Amniotic epithelial cell (primary cell): ENCODE results near the gene APOH.
"Not testable (repeated sequence)": the region's sequence is repeated elsewhere in the genome, so short reads cannot be mapped to it uniquely, and the experiment has no call there.

Experiments used
- DNase-seq: peaks from one replicate; pipeline ENCODE4 v3.0.0-alpha.2; 2010; ENCODE audit warnings: low read depth

Gene APOH, protein sequence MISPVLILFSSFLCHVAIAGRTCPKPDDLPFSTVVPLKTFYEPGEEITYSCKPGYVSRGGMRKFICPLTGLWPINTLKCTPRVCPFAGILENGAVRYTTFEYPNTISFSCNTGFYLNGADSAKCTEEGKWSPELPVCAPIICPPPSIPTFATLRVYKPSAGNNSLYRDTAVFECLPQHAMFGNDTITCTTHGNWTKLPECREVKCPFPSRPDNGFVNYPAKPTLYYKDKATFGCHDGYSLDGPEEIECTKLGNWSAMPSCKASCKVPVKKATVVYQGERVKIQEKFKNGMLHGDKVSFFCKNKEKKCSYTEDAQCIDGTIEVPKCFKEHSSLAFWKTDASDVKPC

DNA sequence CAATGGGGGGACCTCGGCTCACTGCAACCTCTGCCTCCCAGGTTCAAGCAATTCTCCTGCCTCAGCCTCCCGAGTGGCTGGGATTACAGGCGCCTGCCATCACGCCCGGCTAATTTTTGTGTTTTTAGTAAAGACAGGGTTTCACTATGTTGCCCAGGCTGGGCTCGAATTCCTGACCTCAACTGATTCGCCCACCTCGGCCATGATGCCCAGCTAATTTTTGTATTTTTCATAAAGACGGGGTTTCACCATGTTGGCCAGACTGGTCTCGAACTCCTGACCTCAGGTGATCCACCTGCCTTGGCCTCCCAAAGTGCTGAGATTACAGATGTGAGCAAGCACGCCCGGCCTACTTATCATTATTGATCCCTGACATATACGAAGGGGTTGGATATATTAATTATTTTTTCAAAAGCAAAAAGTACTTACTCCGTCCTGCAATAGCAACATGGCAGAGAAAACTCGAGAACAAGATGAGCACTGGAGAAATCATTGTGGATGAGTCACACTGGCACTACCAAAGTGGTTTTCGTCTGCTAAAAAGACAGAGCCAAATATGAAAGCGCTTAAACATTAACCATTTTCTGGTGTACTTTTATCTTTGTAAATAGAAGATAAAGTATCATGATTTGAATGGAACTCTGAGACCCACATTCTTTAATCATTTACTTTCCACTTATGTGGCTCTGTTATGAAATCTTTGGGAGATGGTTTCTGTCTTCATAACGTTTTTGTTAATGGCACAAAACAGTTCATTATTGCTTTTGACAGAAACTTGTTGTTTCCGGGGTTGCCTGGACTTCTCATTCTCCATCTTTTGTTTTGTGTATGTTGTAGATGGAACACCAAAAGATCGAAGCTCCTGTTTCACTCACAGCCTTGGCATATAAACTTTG lies at the start of gene APOH:
TSS of gene APOH (minus strand) at position 529 of the 896 bp plus-strand sequence. CDS start at position 493, 36 bp downstream.
- peak; percentile 24 for DNase-seq

DNA sequence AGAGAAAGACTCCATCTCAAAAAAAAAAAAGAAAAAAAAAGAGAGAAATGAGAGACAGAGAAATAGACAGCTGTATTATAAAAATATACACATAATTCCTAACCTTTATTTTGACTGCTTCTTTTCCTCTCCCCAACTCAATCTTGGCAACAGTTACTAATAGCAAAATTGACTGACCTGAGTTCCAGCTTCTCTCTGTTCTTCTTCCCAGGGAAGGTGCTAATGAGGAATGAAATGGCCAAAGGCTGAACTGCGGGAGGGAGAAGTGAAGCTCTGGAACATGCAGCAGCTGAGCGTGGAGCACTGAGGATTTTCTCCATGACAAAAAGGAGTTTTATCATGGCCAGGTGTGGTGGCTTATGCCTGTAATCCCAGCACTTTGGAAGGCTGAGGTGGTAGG lies 48.0 kb upstream of the APOH start:
- DNase-seq = no peak

DNA sequence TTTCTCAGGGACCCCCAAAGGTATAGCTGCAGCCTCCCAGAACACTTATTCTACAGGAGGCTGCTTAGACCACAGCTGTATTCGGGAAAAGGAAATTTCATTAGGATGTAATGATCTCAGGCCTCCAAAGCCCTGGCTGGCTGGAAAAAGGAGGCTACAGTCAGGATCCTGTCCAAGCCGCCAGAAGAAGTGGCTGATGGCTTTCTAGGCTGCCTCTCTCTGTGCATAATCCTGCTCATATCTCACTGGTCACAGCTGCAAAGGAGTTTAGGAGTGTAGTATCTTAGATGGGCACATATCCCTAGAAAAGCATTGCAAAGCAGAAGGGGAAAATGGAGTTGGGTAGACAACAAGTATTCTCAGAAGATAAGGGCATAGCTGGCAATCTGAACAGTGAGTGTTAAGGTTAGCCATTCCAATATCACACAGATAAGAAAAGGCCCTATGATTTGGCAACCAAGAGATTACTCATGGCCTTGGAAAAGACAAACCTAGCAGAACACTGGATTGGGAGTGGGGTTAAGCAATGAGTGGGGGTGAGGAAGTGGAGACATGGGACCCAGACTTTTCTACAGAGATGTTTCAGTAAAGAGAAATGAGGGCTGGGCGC lies 47.2 kb upstream of the APOH start:
- peak; percentile 94 for DNase-seq

DNA sequence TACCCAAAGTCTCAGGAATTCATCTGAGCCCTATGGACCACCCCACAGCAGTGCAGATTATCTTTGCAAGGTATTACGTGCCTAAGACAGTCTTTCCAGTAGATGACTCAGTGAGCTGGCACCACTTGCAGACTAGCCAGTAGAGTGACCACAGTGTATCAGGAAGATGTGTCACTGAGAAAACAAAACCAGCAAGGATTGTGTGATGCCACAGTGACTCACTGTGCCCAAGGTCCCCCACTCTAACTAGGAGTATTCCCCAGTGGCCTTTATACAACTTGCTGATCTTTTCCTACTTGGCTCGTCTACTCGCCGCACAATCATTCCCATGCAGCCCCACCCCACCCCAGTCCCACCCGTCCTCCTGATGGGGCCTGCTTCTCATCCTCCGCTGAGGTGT lies 46.4 kb upstream of the APOH start:
- DNase-seq = peak; percentile 88

DNA sequence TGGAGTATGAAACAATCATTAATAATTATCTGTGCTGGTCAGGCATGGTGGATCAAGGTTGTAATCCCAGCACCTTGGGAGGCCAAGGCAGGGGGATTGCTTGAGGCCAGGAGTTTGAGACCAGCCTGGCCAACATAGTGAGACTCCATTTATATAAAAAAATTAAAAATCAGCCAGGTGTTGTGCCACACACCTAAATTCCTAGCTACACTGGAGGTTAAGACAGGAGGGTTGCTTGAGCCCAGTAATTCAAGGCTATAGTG lies 44.3 kb upstream of the APOH start:
- no peak for DNase-seq

DNA sequence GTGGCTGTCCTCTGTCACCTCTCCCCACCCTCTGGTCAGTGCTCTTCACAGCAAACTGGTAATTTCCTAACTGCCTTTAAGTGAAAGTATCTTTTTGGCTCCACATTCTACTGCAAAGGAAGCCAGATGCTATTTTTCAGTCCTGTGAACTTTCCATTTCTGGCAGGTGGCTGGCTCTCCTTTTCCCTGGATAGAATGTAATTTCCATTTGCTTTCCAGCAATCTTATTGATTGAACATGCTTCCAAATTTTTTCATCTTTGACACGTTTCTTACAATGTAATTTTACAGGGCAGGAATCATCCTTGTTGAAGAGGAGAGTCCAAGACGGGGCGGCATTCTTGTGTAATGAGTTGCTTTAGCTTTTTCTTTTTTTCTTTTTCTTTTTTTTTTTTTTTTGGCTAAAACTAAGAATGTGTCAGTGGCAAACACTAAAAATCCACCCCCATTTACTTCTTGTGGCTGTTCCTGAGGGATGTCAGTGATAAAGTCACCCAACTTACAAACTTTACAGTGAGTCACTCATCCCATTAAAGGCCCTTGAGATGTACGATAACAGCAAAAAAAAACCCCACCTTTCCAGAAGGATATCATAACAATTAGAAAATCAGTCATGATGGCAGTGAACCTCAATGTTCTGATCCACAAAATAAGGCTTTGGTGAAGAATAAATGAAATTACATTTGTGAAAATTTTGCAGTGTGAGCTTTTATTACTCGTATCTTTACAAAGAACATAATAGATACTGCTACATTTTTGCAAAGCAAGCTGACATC lies 43.8 kb upstream of the APOH start:
- DNase-seq = peak; percentile 77

DNA sequence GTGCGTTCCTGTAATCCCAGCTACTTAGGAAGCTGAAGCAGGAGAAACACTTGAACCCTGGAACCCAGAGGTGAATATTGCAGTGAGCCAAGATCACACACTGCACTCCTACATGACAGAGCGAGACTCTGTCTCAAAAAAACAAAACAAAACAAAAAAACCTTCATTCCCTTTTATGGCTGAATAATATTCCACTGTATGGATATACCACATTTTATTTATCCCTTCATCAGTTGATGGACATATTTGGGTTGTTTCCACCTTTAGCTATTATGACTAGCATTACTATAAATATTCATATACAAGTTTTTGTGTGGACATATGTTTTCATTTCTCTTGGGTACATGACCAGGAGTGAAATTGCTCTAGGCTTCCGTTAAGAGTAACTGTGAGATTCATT lies 42.3 kb upstream of the APOH start:
- no peak for DNase-seq

DNA sequence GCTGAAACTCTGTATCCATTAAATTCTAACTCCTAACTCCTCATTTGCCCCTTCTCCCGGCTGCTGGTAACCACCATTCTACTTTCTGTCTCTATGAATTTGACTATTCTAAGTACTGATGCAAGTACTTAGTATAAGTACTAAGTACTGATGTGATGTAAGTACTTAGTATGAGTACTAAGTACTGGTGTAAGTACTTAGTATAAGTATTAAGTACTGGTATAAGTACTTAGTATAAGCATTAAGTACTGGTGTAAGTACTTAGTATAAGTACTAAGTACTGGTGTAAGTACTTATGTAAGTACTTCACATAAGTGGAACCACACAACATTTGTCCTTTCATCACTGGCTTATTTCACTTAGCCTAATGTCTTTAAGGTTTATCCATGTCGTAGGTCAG lies 40.9 kb upstream of the APOH start:
- peak; percentile 13 for DNase-seq

DNA sequence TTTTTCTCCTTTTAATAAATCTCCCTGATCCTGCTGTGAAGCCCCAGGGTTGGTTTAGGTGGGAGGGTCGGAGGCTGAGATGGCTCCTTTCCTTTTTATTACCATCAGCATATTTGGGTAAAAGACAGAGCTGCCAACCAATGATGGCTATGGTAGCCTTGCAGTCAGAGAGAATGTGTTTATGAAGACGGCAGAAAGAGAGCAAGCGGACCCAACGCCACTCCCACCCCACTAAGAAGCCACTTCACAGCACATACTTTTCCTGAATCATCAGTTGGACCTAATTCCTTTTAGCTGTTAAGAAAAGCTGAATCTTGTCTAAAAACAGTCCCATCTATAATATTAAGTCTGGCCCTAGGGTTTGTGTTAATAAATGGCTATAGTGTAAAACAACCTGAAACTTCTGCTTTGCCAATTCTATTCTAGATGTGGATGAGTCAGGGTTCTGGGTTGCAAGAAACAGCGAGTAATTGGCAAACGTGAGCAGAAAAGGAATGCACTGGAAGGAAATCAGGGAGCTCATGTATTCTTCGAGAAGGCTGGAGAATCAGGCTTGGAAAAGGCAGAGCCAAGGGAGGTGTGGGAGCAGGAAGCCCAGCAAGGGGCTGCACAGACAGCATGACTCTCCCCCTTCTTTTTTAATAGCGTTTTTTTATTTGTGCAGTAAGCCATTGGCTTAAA lies 39.2 kb upstream of the APOH start:
- peak; percentile 79 for DNase-seq

DNA sequence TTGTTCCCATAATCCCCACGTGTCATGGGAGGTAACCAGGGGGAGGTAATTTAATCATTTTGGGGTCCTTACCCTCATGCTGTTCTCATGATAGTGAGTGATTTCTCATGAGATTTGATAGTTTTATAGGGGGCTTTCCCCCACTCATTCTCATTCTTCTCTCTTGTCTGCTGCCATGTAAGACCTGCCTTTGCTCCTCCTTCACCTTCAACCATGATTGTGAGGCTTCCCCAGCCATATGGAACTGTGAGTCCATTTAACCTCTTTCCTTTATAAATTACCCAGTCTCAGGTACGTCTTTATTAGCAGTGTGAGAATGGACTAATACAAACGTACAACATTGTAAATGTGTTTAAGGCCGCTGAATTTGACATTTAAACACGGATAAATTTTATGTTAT lies 35.5 kb upstream of the APOH start:
- DNase-seq = no peak

DNA sequence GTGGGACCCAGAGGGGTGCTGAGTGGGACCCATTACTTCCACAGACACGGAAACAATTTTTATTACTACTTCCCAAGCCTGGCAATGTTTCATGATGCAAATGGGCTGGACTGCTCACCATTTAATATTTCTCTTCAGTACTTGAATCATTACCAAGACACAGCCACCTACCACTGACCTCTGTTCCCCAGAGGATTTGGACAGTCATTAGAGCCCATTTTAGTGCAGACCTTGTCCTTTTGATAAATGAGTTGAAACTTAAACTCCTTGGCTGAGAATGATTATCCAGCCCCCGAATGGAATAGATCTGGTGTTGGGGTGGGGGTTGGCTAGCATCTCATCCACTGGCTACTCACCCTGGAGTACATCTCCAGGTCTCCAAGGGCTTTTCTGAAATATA lies 33.6 kb upstream of the APOH start:
- no peak for DNase-seq

DNA sequence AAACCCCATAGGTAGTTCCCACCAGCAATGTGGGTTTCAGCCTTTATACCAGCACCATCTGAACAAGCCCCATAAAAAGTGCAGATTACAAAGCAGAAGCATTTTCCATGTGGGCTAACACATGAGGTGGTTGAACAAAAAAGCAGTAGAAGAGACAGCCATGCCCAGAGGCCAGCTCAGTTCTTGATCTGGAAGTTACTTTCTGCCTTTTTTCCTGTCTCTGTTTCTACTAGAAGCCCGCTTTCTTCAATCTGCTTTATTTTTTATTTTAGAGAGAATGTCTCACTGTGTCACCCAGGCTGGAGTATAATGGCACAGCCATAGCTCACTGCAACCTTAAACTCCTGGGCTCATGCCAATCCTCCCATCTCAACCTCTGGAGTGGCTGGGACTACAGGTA lies 31.5 kb upstream of the APOH start:
- no peak for DNase-seq

DNA sequence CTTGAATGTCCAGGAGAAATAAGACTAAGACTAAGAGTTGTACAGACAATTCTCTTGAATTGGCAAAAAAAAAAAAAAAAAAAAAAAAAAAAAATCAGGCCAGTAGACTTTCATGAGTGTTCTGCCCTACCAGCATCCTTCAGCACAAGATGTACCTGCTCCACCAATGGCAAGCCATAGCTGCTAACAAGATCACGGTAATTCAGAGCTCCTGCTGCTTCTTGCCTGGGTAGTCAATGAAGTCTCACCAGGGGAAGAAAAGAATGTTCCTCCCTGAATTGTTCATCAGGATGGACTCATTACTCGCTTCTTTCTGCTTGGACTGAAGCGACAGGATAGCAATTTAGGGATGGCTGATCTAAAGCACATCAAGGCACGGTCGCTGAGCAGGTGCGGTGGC lies 31.1 kb upstream of the APOH start:
- DNase-seq = no peak

DNA sequence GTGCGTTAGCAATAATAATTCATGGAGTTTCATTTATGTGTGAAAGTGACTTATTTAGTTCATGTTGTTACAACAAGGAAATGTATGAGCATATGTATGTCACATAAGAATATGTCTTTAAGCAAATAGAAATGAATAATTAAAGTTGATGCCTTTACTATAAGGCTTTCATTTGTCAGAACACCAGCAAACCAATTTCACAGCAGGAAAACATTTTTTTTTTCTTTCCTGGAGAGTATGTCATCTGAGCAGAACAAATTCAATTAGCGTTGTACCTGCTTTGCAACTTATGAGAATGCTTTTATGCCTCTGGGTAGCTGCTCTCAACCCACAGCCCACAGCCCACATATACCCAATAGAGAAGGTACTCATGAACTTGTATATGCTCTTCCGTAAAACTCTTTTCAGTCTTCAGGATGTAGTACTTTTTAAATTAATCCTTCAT lies 26.3 kb upstream of the APOH start:
- no peak for DNase-seq

DNA sequence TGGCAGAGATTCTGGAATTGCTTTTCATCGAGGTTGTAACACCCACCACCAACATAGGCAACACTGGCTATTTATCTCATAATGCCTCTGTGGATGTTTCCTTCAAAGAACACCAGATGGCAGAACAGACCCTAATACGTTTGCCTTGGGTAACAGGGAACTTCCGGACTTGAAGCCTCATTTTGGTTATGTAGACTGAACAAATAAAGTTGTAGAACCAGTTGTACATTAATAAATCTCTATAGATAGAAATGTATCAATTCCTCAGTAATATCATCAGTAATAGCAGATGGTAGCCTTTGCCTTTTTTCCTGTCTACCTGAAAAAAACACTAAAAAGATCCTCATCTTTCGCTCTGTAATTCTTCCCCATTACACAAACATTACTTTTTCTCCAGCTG lies 25.9 kb upstream of the APOH start:
- peak; percentile 78 for DNase-seq

DNA sequence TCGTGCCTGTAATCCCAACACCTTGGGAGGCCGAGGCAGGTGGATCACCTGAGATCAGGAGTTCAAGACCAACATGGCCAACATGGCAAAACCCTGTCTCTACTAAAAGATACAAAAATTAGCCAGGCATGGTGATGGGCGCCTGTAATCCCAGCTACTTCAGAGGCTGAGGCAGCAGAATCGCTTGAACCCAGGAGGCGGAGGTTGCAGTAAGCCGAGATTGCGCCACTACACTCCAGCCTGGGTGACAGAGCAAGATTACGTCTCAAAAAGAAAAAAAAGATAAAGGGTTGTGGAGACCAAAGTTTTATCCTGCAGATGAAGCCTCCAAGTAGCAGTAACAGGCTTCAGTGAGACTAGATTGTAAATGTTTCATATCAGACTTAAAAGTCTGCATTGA lies 24.2 kb upstream of the APOH start:
- not testable (repeated sequence) for DNase-seq

DNA sequence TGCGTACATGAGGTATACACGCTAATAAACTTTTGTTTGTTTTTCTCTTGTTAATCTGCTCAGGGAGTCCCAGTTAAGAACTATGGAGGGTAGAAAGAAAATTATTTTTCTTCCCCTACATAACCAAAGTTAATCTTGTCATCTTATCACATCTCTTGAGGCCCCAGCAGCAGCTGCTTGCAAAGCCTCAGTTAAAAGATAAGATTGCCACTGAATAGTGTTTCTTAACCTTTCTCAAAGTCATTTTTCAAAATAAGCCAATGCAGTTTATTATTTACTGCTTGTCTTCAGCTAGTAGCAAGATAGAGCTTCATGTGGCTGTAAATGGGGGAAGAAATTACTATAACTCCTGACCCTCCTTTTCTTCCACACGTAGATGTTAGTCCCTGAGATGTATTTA lies 21.5 kb upstream of the APOH start:
- DNase-seq = peak; percentile 74

DNA sequence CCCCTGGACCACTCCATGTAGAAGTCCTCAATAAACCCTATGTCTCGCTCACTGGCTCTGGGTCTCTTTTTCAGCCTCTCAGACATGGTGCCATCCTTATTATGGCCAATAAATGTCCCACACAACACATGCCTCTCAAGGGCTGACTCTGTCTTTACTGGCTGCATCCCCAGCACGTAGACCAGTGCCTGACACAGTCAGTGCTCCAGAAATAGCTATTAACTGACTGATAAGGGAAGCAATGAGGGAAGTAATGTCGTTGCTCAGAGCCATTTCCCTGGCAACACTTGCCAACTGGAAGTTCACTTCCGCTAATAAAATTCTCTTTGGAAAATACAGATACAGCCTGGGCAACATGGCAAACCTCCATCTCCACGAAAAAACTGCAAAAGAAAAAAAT lies 19.1 kb upstream of the APOH start:
- DNase-seq = no peak

DNA sequence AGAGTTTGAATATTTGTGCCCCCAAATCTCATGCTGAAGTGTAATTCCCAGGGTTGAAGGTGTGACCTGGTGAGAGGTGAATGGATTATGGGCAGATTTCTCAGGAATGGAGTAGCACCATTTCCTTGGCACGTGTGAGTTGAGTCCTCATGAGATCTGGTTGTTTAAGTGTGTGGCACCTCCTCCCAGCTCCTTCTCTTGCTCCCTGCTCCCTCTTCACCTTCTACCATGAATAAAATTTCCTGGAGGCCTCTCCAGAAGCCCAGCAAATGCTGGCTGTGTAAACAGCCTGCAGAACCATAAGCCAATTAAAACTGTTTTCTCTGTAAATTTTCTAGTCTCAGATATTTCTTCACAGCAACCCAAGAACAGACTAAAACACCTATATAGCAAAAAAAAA lies 12.6 kb upstream of the APOH start:
- DNase-seq = no peak

DNA sequence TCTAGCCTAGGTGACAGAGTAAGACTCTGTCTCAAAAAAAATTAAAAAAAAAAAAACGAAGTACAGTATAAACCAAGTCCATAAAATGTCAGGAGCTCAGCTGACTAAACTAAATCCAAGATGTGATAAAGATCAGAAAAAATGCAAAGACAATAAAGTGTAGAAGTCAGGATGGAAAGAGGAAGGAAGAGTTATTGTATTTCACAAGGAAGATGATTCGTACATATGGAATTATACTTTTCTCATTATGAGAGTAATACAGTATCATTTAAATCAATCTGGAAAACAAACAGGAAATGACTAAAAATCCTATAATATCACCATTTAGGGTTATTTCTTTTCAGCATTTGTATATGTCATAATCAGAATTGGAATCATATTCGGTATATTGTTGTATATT lies 11.4 kb upstream of the APOH start:
- DNase-seq = peak; percentile 28

DNA sequence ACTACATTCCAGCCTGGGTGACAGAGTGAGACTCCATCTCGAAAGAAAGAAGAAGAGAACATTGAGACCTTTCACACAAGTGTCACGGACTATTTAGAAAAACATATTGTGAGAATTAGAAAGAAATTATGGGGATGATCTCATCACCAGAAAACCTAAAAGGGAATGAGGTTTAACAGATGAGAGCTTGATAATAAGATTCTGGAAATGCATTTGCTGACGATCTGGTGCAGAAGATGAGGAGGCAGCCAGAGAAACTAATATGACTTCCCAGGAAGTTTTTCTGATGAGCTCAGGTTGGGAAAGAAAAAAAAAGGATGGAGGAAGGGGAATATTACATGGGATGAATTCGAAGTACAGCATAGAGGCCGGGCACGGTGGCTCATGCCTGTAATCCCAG lies 10.8 kb upstream of the APOH start:
- DNase-seq = no peak
